DND-41 (cell line): ENCODE results near the gene MCC.

Source experiments
- ATAC-seq: fragments of 200-7000 bp; cut with Tn5 transposase; 3 replicates; pipeline ENCODE4 v1.9.1; 2021; ENCODE audit warnings: low read depth; ENCODE audit not compliant: insufficient read depth
- DNase-seq: peaks from one replicate; pipeline ENCODE4 v3.0.0-alpha.2; 2020
- H2AFZ ChIP-seq: 2 replicates; pipeline ENCODE4 v1.6.0; 2012; ENCODE audit warnings: low read depth, low read length
- H3K27ac ChIP-seq: 2 replicates; pipeline ENCODE4 v1.5.1; 2012; ENCODE audit warnings: low read length, inconsistent platforms
- H3K27me3 ChIP-seq: fragments of 200-600 bp; sonication (generic); 2 replicates; pipeline ENCODE4 v1.6.0; 2012; ENCODE audit warnings: low read length, mild to moderate bottlenecking, inconsistent platforms; ENCODE audit not compliant: insufficient read depth, poor library complexity
- H3K36me3 ChIP-seq: 2 replicates; pipeline ENCODE4 v1.5.1; 2012; ENCODE audit warnings: low read length, inconsistent platforms; ENCODE audit not compliant: insufficient read depth
- H3K4me1 ChIP-seq: 2 replicates; pipeline ENCODE4 v1.5.1; 2012; ENCODE audit warnings: mild to moderate bottlenecking, low read length; ENCODE audit not compliant: insufficient read depth
- H3K4me2 ChIP-seq: 2 replicates; pipeline ENCODE4 v1.6.0; 2012; ENCODE audit warnings: mild to moderate bottlenecking, moderate library complexity, low read length, inconsistent platforms; ENCODE audit not compliant: insufficient read depth
- H3K4me3 ChIP-seq, 2 experiments: fragments of 200-600 bp in 1 of 2; shearing (Covaris generic) in 1 of 2; 2 replicates each; pipeline ENCODE4 v1.5.1; 2012 to 2016; ENCODE audit warnings: inconsistent platforms in 2 of 2, low read length in 2 of 2, mild to moderate bottlenecking in 2 of 2, low read depth in 1 of 2, moderate library complexity in 1 of 2
- H3K79me2 ChIP-seq: 2 replicates; pipeline ENCODE4 v1.6.0; 2012; ENCODE audit warnings: low read length, inconsistent platforms; ENCODE audit not compliant: insufficient read depth
- H3K9ac ChIP-seq: 2 replicates; pipeline ENCODE4 v1.6.0; 2012; ENCODE audit warnings: low read depth, mild to moderate bottlenecking, inconsistent platforms, low read length, moderate library complexity
- H3K9me3 ChIP-seq: 2 replicates; pipeline ENCODE4 v1.5.1; 2012; ENCODE audit warnings: low read length, moderate library complexity, mild to moderate bottlenecking, inconsistent platforms; ENCODE audit not compliant: insufficient read depth, severe bottlenecking
- H4K20me1 ChIP-seq: 2 replicates; pipeline ENCODE4 v1.6.0; 2012; ENCODE audit warnings: low read length; ENCODE audit not compliant: insufficient read depth
- CTCF ChIP-seq: IDR thresholded peaks from 2 replicates; pipeline ENCODE4 v1.5.1; 2012; ENCODE audit warnings: borderline replicate concordance, low read length, moderate library complexity, mild to moderate bottlenecking; ENCODE audit not compliant: poor library complexity, severe bottlenecking; ENCODE audit errors: extremely low read depth
- EZH2 ChIP-seq: IDR thresholded peaks from 3 replicates; pipeline ENCODE4 v1.6.1; 2012; ENCODE audit warnings: borderline replicate concordance, low read depth, mild to moderate bottlenecking, moderate library complexity, low read length, inconsistent platforms; ENCODE audit not compliant: severe bottlenecking

Gene MCC

GRCh38 chr5:113047733-113048652, 440.3 kb downstream of the MCC start:
- no peak overlapping the region for H3K27ac ChIP-seq
- ATAC-seq: no peak
- no peak overlapping the region for H3K4me2 ChIP-seq
- H3K9me3 ChIP-seq: no peaks in the 10 kb centered on the region
- TF ChIP-seq CTCF (no peak), EZH2 (no peak)
- no peaks in the 10 kb centered on the region for H3K27me3 ChIP-seq
- H3K4me1 ChIP-seq: 0 out of 2 replicates have a peak, but pooled peaks cover 8% of the 10 kb centered on the region
- no peak overlapping the region for H2AFZ ChIP-seq
- H4K20me1 ChIP-seq: no peaks in the 10 kb centered on the region
- H3K4me3 ChIP-seq: no peak overlapping the region
- DNase-seq: no peak
- H3K9ac ChIP-seq: no peak overlapping the region
- no peaks in the 10 kb centered on the region for H3K79me2 ChIP-seq
- H3K36me3 ChIP-seq: no peaks in the 10 kb centered on the region

GRCh38 chr5:113047234-113047633, 441.0 kb downstream of the MCC start:
- Histone ChIP-seq H3K36me3 (no peaks in the 10 kb centered on the region), H3K79me2 (no peaks in the 10 kb centered on the region), H4K20me1 (no peaks in the 10 kb centered on the region), H3K27me3 (no peaks in the 10 kb centered on the region), H2AFZ (no peak overlapping the region), H3K27ac (no peak overlapping the region), H3K9me3 (no peaks in the 10 kb centered on the region), H3K4me2 (no peak overlapping the region), H3K4me1 (0 out of 2 replicates have a peak, but pooled peaks cover 8% of the 10 kb centered on the region), H3K4me3 (no peak overlapping the region), H3K9ac (no peak overlapping the region)
- TF ChIP-seq EZH2 (no peak), CTCF (no peak)
- DNase-seq: no peak
- no peak for ATAC-seq

DNA sequence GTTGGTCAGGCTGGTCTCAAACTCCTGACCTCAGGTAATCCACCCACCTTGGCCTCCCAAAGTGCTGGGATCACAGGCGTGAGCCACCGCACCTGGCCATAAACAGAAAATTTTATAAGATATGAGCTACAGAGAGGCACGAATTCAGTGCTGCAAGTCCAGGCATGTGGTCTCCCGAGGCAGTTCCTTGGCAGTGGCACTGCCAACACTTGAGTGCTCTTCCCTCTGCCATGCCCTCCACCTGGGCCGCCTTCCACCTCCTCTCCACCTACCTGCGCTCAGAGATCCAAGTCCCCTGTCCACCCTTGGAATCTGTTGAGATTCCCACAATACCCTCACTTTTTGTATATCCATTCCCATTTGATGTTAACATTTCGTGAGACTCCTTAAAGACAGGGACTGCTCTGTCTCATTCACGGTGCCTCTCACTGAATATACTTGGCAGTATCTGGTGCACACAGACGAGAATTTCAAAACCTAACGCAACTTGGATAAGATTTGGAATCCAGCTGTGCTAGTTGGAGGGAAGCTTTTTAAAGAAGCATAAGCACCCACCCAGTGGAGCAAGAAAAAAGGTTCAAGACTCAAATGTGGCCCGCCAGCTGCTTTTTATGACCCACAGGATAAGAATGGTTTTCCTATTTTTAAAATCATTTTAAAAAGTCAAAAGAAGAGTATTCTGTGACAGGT, 443.3 kb downstream of the MCC start:
- ATAC-seq (no peak), DNase-seq (no peak)
- Histone ChIP-seq H3K27me3 (no peaks in the 10 kb centered on the region), H4K20me1 (no peaks in the 10 kb centered on the region), H2AFZ (no peak overlapping the region), H3K9ac (no peak overlapping the region), H3K27ac (no peak overlapping the region), H3K36me3 (no peaks in the 10 kb centered on the region), H3K79me2 (no peaks in the 10 kb centered on the region), H3K4me1 (peaks cover 12% of the 10 kb centered on the region), H3K9me3 (no peaks in the 10 kb centered on the region), H3K4me2 (no peak overlapping the region), H3K4me3 (no peak overlapping the region)
- TF ChIP-seq CTCF: no peak
- TF ChIP-seq EZH2: no peak
